Pons (tissue), 1 donor: ENCODE data around the gene LMNA.
"Not testable (repeated sequence)": the region's sequence is repeated elsewhere in the genome, so short reads cannot be mapped to it uniquely, and the experiment has no call there.

ENCODE experiments used
- DNase-seq: peaks from one replicate; pipeline ENCODE4 v3.0.0-alpha.2; 2016; ENCODE audit warnings: low spot score

LMNA gene

GRCh38 chr1:156104861-156105832, 9.4 kb upstream of the LMNA start:
- no peak for DNase-seq

DNA sequence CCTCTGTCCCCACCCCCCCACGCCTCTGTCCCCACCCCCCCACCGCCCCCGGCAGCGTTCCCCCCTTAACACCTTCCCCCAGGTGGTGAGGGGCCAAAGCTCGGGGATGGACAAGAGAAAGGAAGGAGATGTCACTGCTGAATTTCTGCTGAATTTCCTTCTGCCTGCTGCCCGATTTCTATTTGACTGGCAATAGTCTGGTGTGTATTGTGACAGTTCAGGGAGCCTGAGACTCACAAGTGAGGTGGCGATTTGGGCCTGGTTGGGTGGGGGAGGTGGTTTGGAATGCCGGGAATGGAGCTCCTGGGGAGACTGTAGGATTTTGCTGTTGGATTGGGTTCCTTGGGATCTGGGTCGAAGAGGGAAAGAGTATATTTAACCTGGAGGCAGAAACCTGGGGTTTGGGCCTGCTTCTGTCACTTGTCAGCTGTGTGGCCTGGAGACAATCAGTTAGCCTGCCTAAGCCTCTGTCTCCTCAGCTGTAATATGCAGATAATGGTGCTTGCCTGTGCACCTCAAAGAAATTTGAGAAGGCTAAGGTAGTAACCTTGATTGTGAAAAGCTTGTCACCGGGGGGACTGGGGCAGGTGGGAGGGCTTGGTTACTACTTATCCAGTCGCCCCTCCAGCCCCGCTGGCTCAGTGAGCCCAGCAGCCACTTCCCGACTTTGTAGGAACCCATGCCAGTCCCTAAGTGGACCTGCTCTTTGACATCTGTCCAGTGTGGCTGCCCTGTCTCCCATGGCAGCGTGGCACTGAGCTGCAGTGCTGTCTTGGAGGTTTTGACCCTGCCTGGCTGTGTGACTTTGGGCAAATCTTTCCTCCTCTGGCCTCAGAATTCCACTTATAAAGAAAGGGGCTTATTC, 7.7 kb upstream of the LMNA start:
- no peak for DNase-seq

DNA sequence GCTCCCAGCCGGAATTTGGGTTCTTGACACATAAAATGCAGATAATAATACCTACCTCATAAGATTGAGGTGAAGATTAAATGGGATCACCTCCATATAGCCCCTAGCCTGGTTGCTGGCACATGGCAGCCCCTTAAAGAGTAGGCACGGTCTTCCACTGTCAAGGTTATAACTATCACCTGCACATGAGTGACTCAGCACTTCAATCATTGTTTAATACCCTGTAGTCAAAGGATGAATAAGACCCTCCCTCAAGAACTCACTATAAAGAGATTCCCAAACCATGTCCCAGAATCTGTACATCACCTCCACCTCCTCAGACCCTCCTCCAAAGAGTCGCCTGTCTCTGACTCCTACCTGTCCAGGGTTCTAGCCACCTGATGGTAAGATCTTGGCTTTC, 6.5 kb upstream of the LMNA start:
- no peak for DNase-seq

DNA sequence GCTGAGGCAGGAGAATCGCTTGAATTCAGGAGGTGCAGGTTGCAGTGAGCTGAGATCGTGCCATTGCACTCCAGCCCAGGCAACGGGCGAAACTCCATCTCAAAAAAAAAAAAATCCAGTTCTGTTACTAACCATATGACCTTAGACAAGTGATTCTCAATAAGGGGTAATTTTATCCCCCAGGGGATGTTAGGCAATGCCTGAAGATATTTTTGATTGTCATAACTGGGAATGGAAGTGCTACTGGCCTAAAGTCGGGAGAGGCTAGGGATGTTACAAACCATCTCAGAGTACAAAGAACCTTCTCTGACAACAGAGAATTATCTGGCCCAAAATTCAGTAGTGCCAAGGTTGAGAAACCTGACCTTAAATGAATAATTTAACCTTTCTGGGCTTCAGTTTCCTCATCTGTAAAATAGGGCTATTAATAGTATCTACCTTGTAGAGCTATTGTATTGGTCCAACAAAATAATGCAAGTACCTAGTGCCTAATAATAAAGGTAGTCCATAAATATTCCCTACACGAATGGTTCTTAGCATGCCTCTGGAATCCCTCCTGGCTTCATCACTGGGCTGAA, 5.8 kb upstream of the LMNA start:
- no peak for DNase-seq

DNA sequence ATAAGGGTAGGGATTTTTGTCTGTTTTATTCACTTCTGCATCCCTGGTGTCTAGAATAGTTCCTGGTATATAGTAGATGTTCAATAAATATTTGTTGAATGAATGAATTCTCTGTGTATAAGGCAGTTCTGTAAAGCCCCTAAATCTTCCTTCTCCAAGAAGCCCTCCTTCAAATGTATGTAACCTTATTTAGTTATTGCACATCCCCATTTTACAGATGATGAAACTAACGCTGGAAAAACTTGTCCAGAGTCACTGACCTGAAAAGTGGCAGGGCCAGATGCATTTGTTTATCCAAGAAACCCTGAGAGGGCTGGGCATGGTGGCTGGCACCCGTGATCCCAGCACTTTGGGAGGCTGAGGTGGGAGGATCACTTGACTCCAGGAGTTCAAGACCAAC, 4.3 kb upstream of the LMNA start:
- DNase-seq = no peak

DNA sequence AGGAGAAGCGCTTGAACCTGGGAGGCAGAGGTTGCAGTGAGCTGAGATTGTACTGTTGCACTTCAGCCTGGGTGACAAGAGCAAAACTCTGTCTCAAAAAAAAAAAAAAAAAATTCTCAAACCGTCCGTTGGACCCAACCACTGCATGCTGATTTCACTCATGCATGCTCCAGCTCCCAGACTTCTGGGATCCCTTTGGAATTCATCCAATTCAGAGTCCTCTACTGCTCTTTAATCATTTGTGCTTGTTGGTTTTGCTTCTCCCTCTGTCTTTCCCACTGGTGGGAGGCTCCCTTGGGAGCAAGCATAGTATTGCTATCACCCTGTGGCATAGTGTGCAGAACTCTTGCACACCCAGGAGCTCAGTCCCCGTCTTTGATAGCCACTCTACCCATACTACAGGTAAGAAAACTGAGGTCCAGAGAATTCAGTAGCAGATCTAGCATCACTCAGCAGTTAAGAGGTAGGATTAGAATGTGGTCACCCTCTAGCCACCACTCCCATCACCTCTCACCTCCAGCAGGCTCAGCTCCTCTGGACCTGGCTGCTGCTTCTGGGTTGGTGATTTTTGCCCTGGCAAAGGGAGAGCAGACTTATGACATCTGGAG, 3.1 kb upstream of the LMNA start:
- no peak for DNase-seq

- no peak for DNase-seq
Measured at GRCh38 chr1:156112276-156113137, 2.0 kb upstream of the LMNA start.

DNA sequence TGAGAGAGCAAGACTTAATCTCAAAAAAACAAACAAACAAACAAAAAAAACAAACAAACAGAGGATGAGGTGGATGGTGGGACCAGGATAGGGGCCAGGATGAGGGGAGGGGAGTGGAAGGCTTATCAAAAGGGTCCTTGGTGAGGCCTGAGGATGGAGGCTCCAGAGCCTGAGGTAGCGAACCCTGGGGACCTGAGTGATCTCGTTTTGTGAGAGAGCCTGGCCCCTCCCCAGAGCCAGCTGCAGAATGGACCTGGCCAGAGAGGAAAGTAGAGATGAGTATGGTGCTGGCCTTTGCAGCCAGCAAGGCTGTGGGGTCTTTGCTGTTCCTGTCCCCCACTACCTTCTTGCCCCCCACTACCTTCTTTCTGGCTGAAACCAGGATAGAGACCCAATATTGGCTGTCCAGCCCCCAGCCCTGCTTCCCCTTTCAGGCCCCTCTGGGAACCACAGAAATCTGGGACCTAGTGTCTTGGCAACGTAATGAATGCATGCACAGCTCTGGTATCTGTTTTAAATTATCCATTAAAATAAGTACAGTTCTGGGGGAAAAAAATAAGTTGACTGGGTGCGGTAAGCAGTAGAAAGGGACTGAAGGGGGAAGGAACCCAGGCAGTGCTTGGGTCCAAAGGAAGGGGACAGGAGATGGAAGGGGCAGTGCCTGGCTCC, 1.1 kb upstream of the LMNA start:
- no peak for DNase-seq

- no peak for DNase-seq
Measured at GRCh38 chr1:156114919-156115513, 505 bp downstream of the LMNA start.

DNA sequence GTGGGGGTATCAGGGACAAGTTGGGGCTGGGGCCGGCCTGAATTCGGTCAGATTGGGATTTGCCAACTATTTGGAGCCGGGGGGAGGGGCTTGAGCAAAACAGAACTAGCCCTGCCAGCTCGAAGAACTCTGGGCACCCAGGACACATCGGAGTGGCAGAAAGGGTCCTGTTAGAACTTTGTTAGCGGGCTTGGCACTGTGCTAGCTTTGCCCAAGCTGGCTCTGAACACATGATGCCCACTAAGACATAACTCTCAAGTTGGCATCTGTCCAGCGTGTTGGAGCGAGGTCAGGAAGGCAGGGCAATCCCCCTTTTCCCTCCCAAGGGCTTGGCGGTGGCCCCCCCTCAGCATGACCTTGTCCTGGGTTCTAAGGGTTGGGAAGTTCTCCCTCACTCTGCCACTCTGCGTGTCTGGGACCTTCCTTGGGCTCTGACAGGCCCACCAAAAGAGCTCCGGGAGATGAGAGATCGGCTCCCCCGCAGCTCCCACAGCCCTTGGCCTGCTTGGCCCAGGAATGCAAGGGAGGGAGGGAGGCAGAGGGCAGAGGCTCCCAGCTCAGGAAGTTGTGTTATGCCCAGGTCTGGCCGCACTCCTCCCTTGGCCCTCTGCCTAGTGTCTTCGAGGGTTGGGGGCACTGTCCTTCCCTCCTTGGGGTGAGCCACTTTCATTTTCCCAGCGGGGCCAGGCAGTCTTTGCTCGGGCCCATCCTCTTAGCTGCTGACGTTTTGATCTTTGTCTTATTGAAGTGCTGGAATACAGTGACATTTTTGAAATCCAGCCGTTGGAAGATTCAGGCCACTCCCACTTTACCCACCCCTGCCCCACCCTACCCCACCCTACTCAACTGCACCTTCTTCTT, 1.2 kb downstream of the LMNA start:
- peak; percentile 71 for DNase-seq

DNA sequence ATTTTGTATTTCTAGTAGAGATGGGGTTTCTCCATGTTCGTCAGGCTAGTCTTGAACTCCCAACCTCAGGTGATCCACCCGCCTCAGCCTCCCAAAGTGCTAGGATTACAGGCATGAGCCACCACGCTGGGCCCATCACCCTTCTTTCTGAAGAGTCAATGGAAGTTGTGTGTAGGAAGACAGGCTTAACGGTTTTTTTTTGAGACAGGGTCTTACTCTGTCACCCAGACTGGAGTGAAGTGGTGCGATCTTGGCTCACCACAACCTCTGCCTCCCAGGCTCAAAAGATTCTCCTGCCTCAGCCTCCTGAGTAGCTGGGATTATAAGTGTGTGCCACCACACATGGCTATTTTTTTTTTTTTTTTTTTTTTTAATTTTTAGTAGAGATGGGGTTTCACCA, 2.2 kb downstream of the LMNA start:
- DNase-seq = not testable (repeated sequence)

DNA sequence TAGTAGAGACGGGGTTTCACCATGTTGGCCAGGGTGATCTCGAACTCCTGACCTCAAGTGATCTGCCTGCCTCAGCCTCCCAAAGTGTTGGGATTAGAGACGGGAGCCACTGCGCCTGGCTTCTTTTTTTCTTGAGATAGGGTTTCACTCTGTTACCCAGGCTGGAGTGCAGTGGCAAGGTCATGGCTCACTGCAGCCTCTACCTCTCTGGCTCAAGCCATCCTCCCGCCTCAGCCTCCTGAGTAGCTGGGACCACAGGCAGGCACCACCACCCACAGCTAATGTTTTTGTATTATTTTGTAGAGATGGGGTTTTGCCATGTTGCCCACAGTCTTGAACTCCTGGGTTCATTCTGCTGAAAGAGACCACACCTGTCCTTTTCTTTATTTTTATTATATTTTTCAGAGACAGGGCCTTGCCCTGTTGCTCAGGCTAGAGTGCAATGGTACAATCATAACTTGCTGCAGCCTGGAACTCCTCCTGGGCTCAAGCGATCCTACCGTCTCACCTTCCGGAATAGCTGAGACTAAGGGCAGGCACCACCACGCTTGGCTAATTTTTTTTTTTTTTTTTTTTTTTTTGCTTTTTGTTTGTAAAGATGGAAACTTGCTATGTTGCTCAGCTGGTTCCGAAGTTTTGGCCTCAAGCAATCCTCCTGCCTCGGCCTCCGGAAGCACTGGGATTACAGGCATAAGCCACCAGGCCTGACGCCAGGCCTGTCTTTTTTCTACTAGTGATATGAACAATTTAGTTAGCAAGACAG, 3.1 kb downstream of the LMNA start:
- no peak for DNase-seq

DNA sequence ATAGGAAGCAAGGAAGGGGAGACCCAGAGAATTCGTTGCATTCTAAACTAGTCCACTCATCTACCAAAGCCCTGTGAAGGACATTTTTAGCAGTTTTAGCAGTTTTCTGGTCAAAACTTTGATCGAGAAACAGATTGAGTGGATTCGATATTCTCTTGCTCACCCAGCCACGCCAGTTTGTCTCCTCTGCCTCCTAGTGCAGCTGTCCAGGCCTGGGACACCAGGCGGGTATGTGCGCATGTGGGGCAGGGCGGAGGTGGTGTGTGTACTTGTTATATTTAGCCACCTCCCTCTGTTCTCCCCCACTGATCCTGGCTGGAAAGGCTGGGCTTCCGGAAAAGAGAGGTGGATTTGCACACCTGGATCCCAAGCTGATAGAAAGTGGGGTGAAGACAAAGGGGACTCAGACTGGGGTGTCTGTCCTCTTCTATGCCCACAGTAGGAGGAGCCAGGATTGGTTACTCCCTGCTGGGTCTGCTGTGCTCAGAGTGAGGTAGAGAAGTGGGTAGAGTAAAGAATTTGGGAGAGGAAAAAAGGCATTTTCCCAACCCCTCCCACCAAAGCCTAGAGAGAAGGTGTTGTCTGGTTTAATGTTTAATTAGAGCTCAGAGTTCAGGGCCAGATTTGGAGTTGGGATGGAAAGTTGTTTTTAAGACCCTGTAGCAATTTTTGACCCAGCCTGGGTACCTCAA, 3.8 kb downstream of the LMNA start:
- DNase-seq = no peak

DNA sequence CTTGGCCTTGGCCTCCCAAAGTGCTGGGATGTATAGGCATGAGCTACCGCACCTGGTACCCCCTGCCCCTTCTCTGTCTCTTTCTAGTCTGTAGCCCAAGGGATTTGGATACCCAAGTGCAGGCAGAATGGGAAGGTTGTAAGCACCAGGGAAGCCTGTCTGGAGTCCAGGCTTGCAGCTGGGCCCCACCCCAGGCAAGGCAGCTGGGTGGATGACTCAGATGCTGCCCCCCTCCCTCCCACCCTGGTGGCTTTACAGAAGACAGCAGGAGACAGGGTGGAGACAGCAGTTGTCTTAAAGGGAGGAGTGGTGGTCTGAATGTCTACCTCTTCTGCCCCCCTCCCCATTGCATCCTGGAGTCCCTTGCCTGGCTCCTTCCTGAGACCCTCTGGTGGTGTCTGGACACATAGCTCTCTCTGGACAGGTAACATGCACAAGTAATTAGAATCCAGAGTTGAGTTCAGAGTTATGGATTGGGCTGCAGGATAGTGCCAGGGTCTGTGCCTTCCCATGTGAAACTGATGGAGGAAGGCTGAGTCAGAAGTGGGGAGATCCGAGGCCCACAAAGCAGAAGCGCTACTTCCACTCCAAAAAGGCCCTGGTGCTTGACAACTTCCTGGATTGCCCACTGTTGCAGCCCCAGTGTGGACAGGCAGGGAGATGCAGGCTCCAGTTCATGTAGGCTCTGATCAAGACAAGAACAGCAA, 5.1 kb downstream of the LMNA start:
- peak; percentile 58 for DNase-seq

GRCh38 chr1:156120318-156120717, 5.8 kb downstream of the LMNA start:
- no peak for DNase-seq

DNA sequence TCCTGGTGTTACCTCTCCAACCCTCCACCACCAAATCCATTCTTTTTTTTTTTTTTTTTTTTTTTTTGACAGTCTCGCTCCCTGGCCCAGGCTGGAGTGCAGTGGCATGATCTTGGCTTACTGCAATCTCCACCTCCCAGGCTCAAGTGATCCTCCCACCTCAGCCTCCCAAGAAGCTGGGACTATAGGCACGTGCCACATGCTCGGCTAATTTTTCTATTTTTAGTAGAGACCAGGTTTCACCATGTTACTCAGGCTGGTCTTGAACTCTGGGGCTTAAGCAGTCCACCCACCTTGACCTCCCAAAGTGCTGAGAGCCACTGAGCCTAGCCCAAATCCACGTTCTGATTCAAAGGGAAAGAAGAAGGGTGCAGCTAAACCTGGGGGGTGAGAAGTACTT, 6.5 kb downstream of the LMNA start:
- not testable (repeated sequence) for DNase-seq

DNA sequence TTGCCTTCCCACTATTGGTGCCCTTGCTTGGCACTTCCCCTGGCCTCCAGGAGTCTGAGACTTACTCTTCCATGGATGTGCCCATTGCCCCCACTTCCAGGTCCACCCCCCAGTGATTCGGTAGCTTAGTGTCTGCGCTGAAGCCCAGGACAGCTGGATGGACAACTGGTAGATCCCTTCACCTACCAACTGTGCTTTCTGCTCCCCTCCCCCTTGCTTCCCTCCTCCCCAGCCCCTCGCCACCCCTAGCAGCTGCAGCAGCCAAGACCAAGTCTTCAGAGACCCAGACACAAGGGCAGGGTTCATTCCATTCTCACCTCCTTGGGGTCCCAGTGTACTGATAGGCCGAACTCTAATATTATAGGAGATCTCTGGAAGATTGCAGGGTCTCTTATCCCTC, 6.9 kb downstream of the LMNA start:
- no peak for DNase-seq
